ENCODE results near the gene TIGD3. TPM values are rescaled to one million over a fixed set of nuclear protein-coding genes. Genes with fewer than 3 reads are reported as not detected.

TIGD3 gene
- total and polyA plus RNA-seq, 9 of the 15 experiments (the other 6 are each of a cell fraction or from before 2014, with no cell fraction given), result 0.06 to 1.3 (median 0.56) TPM

- TF ChIP-seq ZHX1 (conservative IDR thresholded peaks at IDR 0.05; ENCODE audit: low read length) (no peak), ZSCAN29 (IDR thresholded peaks at IDR 0.05) (no peak), AFF1 (IDR thresholded peaks at IDR 0.05; ENCODE audit: low read depth in 1 of 2, partially characterized antibody in 2 of 2) (no peak), ZNF12 (CRISPR knock-in tag; IDR thresholded peaks at IDR 0.05) (no peak)
These were observed 1.2 kb upstream of the TIGD3 start (continued) for GRCh38 chr11:65353376-65353775.
